GM19395 (cell line): Measurements from ENCODE around the gene SPEF1.
A peak's percentile ranks its signal among the peaks of the same experiment; 100 is the strongest.

Experiments used
- ATAC-seq: cut with Tn5 transposase; IDR thresholded peaks from one replicate; pipeline ENCODE4 v1.9.1; 2021; ENCODE audit warnings: mild to moderate bottlenecking, moderate library complexity; ENCODE audit not compliant: unreplicated experiment

Gene SPEF1

DNA sequence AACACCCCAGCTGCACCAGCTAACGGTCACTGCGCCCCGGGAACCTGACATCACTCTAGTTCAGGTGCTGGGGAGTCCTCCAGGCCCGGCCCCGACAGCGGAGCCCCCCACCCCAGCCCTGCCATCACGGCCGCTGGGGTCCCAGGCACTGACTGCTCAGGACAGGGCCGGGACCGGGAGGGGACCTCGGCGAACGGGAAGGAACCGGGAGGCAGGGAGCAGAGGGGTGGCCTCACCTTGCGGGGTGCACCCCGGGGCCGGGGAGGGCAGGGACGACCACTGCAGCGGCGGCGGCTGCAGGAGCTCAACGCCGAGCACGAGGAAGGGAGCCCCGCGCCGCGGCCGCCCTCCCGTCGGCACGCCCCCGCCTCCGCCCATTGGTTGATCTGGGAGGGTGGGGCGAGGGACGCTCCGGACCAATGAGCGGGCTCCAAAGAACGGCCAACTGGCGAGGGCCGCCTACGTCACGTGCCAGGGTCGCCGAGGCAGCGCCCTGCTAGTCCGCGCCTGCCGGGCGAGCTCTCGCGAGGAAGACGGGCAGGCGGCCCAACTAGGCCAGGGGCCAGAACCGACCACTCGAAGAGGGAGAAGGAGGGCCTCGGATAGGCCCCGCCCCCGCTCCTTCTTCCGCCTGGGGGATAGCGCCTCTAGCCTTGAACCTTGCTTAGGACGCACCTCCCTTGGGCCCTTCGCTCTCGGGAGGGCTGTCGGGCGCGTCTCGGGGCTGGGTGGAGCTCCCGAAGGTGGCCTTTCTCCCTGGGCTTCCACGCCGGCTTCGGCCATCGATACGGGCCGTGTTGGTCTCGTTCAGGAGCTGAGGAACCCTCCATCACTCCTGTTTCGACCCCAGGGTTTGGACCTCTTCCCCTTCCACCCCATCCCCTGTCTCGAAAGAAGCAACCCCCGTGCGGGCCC, 13.6 kb downstream of the SPEF1 start, which contains the start of gene ADISSP:
Gene ADISSP (minus strand): TSS at position 327 of the 915 bp plus-strand sequence. CDS start 7,653 bp downstream, outside the sequence.
- ATAC-seq: peak; percentile 92

DNA sequence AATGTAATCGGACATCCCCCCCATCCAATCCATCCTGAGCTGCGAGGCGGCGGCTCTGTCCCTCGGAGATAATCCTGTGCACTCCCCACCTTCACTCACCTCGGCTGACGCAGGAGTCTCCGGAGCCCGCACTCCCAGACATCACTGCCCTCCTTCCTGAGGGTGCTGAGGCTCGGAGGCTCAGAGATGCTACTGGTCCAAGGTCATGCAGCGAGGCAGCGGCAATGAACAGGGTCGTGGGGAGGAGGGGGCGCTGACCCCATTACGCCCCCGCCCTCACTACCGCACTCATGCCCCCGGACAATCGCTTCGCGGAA, 14.2 kb downstream of the SPEF1 start:
- no peak for ATAC-seq

GRCh38 chr20:3766422-3767109, 14.7 kb downstream of the SPEF1 start:
- no peak for ATAC-seq

GRCh38 chr20:3765171-3765882, 15.9 kb downstream of the SPEF1 start:
- ATAC-seq: no peak

- no peak for ATAC-seq
These were observed 16.6 kb downstream of the SPEF1 start for GRCh38 chr20:3764659-3765058.

GRCh38 chr20:3763671-3764601, 17.3 kb downstream of the SPEF1 start:
- no peak for ATAC-seq

- no peak for ATAC-seq
These were observed 20.4 kb downstream of the SPEF1 start for GRCh38 chr20:3760655-3761348.

DNA sequence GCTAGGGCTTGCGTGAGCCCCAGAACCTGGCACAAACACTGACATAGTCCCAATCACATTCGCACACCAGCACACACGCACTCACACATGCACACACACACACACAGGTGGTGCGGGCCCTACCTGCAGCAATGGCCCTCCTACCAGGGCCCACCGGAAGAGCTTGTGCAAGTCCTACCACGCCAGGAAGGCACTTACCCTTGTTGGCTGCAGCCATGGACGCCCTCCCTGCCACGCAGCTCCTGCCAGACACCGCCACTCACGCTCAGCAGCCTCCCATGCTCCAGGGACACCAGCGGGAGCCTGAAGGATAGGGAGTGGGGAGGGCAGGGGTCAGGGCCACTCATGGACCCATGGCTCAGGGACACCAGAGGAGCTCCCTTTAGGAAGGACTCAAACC, 21.4 kb downstream of the SPEF1 start:
- ATAC-seq: no peak

- ATAC-seq: no peak
These were observed 21.9 kb downstream of the SPEF1 start for GRCh38 chr20:3759316-3759823.

- no peak for ATAC-seq
These were observed 22.7 kb downstream of the SPEF1 start for GRCh38 chr20:3758566-3758965.

GRCh38 chr20:3757268-3757667, 24.0 kb downstream of the SPEF1 start:
- no peak for ATAC-seq

DNA sequence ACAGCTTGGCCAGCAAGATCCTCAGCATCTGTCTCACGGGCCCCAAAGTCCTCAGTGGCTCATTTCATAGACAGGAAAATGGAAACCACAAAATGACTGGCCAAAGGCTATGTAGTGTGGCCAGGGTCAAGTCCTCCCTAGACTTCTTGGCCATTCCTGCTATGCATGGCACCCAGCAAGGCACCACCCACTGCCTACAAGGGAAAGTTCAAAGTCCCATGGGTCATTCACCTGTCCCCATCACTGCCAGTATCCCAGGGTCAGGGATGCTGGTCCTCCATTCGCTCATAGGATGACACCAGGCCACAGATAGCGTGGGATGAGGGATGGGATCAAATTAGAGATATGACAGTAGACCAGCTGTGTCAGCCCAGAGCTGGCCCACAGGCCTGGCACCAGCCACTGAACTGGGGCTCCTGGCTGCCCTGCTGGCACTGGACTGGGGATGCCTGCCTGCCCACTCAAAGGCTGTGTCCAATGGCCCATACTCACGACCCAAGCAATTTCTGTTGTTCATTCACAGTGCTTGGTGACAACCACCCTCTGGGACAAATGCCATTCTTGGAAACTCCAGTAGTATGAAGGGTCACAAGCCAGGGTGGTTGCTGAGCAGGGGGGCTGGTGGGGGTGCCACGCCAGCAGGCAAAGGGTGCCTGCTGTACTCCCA, 25.3 kb downstream of the SPEF1 start:
- ATAC-seq: no peak

- ATAC-seq: no peak
These were observed 26.0 kb downstream of the SPEF1 start for GRCh38 chr20:3755269-3755668.

DNA sequence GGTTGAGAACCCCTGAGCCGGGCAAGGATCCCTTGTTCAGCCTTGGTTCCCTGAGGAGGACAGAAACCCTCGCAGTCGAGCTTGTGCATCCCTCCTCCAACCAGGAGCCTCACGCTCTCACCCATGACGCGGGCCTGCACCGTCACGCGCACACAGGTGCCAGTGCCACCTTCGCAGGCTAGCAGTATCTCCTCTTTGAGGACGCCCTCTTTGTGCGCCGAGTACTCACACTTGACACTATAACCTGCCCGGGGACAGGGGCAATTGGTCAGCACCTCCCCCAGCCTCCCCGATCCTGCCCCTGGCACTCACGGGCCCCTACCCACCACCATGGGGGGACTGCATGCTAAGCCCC, 27.0 kb downstream of the SPEF1 start:
- ATAC-seq: no peak

DNA sequence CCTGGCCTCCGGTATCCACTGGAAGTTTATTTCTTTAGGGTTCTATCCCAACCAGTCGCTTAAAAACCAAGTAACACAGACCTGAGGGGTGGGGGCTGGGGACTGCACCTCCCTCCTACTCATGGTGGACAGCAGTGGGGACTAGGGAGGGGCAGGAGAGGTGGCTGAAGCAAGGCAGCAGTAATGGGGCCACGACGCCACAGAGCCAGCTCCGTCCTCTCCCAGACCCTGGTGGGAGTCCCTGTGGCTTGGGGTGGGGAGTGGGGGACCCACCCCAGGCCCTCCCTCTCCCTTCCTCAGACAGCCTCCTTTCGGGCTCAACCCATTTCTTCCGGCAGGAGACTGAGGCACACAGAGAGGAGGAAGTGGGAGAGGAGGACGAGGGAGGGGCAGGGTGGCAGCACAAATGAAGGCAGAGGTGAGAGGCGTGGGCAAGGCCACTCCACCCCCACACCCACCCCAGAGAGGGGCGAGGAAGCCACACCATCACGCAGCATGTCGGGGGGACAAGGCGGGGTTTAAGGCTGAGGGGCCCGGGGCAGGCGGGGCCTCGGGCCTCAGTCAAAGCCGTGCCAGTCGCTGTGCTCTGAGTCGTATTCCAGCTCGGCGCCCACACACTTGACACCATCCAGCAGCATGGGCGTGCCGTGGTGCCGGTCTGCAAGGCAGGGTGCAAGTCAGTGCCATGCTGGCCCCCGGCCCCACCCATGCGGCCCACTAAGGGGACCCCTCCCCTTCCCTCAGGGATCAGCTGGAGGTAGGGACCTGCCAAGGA, 27.6 kb downstream of the SPEF1 start:
- no peak for ATAC-seq

DNA sequence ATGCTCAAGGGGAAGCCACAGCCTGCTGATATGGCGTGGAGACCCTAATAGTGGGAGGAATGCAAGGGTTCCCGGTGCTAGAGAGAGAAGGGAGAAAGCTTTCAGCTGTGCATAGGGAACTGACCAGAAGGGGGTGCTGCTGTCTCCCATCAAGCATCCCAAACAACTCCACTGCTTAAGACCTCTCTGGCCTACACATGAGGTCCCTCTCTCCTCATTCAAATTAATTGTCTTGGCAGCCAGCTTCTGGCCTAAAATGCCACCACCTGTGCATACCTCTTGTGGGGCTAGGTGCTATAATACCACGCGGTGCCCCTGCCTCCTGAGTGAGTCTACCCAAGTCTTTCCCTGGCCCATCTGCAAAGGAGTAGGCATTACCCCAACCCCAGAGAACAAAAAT, 28.1 kb downstream of the SPEF1 start:
- ATAC-seq: no peak

- ATAC-seq: no peak
These were observed 28.9 kb downstream of the SPEF1 start for GRCh38 chr20:3752386-3752759.

GRCh38 chr20:3751675-3752385, 29.4 kb downstream of the SPEF1 start:
- no peak for ATAC-seq
